H4 (cell line): ENCODE results near the gene PRKAG3. TPM values are rescaled to one million over a fixed set of nuclear protein-coding genes. Genes with fewer than 3 reads are reported as not detected.

Experiments
- DNase-seq: peaks from one replicate; pipeline ENCODE4 v3.0.0-alpha.2; 2015; ENCODE audit warnings: low spot score
- total RNA-seq: library from RNA; depleted of rRNA; stranded (reverse); fragments of >200 nt; shearing (Covaris generic); gene quantifications from 2 replicates; pipeline ENCODE4 v1.2.3, GENCODE V29; 2014; rRNA removed

The PRKAG3 gene
- not detected in 2 replicates for total RNA-seq

DNA sequence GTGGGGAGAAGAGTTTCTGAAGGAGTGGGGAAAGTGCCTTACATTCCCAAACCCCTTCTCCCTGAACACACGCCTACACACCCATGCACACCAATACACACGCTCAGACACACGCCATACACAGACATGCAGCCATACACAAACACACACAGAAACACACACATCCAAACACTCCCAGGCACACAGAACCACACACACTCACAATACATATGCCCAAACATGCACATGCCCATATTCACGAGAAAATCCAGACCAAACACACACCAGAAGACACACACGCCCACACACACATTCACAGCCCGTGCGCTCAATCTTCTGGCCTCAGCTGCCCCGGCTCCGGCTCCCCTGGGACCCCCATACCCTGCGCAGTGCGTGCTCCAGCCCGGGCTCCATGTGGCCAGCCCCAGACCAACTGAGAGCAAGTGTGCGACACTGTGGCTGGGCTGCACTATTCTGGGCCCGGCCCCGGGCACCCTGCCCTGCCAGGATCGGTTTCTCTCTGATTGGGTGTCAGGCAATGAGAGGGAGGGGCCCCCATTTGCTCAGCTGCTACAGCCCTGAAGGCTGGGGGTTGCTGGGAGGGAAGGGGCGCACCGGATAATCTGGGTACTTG, at the start of gene PRKAG3:
Gene PRKAG3, minus strand, starts transcription at position 426 of the 613 bp plus-strand sequence.
- no peak for DNase-seq

DNA sequence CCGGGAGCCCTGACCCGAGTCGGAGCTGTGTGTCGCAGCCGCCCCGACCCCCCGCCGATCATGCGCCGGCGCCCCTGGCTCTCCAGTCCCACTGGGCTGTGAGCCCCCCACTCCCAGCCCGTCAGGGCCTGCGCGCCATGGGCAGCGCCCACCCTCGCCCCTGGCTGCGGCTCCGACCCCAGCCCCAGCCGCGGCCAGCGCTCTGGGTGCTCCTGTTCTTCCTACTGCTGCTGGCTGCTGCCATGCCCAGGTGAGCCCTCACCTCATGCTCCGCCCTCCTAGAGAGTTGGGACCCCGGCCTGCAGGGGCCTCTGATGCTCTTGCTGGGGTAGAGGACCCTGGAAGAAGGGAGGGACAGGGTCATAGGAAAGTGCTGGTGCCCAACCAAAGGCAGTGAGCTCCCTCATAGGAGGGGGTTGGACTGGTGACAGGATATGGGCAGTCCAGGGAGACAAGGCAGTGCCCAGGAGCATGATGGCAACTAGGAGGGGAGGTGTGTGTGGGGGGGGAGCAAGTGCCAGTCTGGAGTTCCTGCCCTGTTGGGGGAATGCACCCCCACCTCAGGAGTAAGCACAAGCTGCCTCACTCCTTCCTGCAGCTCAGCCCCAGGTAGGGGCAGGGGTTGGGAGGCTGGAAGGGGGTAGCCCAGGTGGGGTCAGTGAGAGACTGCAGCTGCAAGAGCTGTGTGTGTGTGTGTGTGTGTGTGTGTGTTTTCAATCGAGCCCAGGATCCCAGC, 49.4 kb upstream of the PRKAG3 start:
- no peak for DNase-seq

DNA sequence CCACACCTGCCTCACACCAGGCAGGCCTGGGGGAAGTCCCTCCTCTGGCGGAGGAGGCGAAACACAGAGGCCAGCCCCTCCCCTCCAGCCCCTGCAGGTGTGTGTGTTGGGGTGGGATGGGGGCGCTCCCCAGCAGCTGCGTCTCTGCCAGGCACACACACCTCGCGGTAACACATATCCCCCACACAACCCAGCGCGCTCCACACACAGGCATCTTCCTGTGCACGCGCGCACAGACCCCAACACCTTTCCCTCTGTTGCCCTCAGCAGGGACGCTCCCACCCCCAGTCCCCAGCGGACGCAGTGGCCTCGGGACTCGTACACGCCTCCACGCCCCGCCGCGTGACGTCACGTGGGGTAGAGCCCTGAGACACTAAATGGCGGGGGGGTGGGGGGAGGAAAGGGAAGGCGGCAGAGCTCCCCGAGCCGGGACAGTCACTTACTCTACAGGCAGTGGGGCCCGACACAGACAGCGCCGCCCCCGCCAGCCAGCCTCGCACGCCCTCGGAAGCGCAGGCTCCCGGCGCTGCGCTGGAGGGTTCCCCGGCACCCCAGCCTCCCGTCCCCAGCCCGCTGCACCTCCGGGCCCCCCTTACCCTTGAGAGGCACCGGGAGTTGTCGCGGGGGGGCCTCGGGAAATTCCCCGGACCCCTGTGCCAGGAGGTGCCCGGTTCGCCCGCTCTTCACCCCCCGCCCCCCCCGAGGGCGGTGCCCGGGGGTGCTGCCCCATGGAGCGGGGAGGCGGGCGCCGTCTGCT, 48.7 kb upstream of the PRKAG3 start, which contains the start of gene WNT10A:
Gene WNT10A, plus strand, starts transcription at position 751 of the 757 bp plus-strand sequence. CDS start 144 bp downstream, outside the sequence.
- no peak for DNase-seq

DNA sequence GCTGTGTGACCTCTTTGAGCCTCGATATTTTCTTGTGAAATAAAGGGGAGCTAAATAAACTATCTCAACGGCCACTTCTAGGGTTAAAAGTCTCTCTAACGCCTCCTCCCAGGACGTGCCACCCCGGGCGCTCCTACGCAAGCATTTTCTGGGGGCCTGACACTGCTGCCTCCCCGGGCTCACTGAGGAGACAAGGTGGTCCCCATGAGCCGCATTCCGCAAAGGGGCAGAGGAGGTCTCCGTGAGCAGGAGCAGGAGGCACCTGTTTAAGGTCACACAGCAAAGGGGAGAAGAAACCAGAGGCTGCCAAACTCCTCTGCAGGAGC, 48.1 kb upstream of the PRKAG3 start:
- DNase-seq = no peak

GRCh38 chr2:218878926-218879761, 47.5 kb upstream of the PRKAG3 start:
- no peak for DNase-seq

- DNase-seq = no peak
These were observed 46.9 kb upstream of the PRKAG3 start for GRCh38 chr2:218878486-218878885.

DNA sequence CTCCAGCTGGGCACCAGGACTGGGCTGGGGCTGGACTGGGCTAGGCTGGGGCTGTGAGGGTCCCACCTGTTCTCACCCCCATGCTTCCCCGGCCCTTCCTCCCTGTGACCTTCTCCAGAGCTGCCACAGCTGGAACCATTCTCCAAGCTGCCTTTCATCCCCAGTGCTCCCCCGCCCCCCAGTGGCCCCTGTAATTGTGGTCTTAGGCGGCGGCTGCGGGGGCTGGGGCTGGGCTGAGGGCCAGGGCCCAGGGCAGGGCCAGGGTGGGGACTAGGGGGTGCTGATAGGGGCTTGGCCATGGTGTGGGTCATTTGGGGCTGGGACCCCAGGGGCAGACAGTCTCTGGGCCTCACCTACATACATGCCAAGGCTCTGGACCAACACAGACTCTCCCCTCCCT, 46.3 kb upstream of the PRKAG3 start:
- DNase-seq = no peak

- no peak for DNase-seq
These were observed 45.7 kb upstream of the PRKAG3 start for GRCh38 chr2:218877331-218877730.

- DNase-seq = peak; percentile 52
These were observed 45.1 kb upstream of the PRKAG3 start for GRCh38 chr2:218876562-218877219.

DNA sequence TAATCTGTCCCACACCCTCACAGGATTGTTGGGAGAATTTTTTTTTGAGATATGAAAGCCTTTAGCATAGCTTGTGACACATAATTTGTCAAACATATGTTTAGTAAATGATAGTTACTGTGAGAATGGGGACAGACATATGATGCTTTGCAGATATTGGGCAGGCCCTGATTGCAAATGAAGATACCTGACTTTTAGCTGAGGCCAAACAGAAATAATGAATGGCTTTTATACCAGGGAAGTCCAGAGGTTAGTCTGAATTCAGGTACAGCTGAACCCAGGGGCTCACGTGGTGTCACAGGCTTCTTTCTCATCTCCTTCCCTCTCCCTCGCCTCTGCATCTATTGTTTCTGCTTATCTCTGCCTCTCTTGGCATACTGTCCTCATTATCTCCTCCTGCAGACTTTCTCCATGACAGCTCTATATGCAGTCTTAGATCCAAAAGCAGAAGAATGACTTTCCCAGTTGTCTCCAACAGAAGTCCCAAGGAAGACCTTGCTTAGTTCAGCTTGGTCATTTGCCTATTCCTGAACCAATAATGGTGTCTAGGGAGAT, 44.2 kb upstream of the PRKAG3 start:
- no peak for DNase-seq

DNA sequence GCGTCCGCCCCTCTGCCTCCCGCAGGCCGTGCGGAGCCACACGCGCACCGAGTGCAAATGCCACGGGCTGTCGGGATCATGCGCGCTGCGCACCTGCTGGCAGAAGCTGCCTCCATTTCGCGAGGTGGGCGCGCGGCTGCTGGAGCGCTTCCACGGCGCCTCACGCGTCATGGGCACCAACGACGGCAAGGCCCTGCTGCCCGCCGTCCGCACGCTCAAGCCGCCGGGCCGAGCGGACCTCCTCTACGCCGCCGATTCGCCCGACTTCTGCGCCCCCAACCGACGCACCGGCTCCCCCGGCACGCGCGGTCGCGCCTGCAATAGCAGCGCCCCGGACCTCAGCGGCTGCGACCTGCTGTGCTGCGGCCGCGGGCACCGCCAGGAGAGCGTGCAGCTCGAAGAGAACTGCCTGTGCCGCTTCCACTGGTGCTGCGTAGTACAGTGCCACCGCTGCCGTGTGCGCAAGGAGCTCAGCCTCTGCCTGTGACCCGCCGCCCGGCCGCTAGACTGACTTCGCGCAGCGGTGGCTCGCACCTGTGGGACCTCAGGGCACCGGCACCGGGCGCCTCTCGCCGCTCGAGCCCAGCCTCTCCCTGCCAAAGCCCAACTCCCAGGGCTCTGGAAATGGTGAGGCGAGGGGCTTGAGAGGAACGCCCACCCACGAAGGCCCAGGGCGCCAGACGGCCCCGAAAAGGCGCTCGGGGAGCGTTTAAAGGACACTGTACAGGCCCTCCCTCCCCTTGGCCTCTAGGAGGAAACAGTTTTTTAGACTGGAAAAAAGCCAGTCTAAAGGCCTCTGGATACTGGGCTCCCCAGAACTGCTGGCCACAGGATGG, 42.0 kb upstream of the PRKAG3 start:
- DNase-seq = no peak

DNA sequence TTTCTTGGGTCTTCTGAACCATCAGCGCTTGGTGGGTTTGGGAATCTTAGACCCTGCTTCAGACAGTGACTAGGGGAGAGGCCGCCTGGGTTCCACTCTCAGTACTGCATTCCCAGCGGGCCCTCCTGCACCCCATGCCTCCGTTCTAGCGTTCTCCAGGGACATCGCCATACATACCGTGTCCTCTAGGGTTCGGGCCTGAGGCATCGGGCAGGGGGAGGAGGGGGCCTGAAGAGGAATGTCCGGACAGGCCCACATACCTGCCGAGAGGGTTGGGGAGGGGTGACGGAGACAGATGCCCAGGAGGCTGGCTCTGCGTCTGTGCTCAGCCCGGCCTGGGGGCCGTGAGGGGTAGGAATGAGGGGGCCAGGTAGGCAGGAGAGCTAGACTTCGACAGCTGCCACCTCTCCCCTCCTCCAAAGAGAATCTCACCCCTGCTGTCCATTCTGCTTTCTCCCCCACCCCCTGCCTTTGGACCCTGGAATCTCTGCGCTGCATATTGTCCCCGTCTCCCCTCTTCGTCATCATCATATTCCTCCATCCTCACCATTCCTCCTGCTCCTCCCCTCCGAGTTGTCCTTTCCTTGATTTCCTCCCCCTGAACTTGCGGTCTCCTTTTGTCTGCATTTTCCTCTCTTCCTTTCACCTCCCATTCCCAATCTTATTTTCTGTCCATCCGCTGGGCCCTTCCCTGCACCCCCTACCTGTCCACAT, 41.2 kb upstream of the PRKAG3 start:
- no peak for DNase-seq

GRCh38 chr2:218871345-218872302, 40.0 kb upstream of the PRKAG3 start:
- DNase-seq = no peak

- no peak for DNase-seq
These were observed 39.4 kb upstream of the PRKAG3 start for GRCh38 chr2:218870984-218871344.

DNA sequence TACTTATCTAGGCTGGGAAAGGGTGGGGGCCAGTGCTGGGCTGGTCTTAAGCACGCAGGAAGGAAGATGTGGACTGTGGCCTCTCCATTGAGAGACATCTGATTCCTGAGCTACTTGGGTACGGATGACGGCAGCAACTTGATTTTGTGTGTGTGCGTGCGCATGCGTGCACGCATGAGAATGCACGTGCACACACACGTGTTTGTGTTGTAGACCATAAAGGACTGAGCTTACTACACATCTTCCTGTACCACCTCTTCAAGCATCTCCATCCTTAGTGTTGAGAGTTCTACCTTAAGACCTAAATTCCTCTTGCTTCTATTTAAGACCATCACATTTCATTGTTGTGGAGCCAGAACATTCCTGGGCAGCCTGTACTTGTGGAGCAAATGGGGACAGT, 37.5 kb upstream of the PRKAG3 start:
- no peak for DNase-seq

- DNase-seq = no peak
These were observed 36.3 kb upstream of the PRKAG3 start for GRCh38 chr2:218867900-218868299.

- no peak for DNase-seq
These were observed 34.4 kb upstream of the PRKAG3 start for GRCh38 chr2:218865999-218866398.

DNA sequence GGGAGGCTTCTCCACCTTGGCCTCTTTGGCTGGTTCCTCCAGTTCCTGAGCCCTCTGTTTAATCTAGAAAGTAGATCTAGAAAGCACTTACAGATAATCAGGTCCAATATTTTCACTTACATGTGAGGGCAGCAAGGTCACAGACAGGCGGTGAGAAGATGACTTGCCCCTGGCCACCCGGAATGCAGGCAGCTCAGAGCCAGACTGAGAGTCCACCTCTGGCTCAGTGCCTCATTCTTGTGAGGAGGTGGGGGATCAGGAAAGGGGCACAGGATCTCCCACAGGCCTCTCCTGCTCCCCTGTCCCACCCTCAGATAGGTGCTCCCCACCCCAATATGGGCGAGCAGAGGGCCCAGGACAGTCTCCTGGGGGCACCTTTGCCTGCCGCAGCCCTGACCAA, 33.8 kb upstream of the PRKAG3 start:
- DNase-seq = no peak
